OCI-LY3 (cell line): Measurements from ENCODE around the gene PSMA1.

ENCODE experiments used
- EZH2phosphoT487 ChIP-seq: fragments of 200-600 bp; shearing (Covaris generic); IDR thresholded peaks from 2 replicates; pipeline ENCODE4 v1.6.1; 2018; ENCODE audit warnings: antibody characterized with exemption, mixed run types, low read depth
- TF ChIP-seq, protein P1 (sequence below): fragments of 200-600, 300-600 bp; sonication (generic); IDR thresholded peaks from 2 replicates; pipeline ENCODE4 v1.5.1; 2014; ENCODE audit warnings: antibody characterized with exemption, low read length, low read depth

DNA sequence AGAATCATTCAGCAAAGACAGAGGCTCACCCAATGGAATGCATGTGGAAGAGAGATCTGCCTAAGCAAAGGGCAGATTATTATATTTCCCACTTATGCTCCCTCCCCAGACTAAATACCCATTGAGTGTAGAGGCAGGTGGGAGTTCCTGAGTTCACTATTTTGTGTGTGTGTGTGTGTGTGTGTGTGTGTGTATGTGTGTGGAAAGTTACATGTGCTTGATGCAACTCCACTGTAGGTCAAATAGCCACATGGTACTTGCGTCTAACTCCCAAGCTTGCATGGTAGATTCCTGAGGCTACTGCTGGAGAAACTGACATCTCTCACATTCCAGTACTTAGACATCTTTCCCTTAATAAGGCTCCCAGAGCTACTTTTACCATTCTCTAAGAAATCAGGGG is 17.2 kb downstream of the PSMA1 start:
- TF ChIP-seq, protein P1, sequence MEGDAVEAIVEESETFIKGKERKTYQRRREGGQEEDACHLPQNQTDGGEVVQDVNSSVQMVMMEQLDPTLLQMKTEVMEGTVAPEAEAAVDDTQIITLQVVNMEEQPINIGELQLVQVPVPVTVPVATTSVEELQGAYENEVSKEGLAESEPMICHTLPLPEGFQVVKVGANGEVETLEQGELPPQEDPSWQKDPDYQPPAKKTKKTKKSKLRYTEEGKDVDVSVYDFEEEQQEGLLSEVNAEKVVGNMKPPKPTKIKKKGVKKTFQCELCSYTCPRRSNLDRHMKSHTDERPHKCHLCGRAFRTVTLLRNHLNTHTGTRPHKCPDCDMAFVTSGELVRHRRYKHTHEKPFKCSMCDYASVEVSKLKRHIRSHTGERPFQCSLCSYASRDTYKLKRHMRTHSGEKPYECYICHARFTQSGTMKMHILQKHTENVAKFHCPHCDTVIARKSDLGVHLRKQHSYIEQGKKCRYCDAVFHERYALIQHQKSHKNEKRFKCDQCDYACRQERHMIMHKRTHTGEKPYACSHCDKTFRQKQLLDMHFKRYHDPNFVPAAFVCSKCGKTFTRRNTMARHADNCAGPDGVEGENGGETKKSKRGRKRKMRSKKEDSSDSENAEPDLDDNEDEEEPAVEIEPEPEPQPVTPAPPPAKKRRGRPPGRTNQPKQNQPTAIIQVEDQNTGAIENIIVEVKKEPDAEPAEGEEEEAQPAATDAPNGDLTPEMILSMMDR, result no peak
- TF ChIP-seq EZH2phosphoT487, result no peak
